Activated T-cell treated with anti-CD3 and anti-CD28 coated beads, Interleukin-2, amount 50 U/mL, for 4 hours (primary cell): Measurements from ENCODE around the gene RFX2. TPM values are rescaled to one million over a fixed set of nuclear protein-coding genes. Genes with fewer than 3 reads are reported as not detected.
A peak's percentile ranks its signal among the peaks of the same experiment; 100 is the strongest.
"Not testable (repeated sequence)": the region's sequence is repeated elsewhere in the genome, so short reads cannot be mapped to it uniquely, and the experiment has no call there.

Experiments used
- ATAC-seq, 2 donors: fragments of 200-7000 bp; cut with Tn5 transposase; one replicate each; pipeline ENCODE4 v1.10.0; 2021
- DNase-seq: peaks from one replicate; pipeline ENCODE4 v3.0.0-alpha.2; 2020
- H3K27me3 Mint-ChIP-seq: one replicate; pipeline ENCODE4 v1.8.0; 2021; ENCODE audit warnings: low read depth, mixed read lengths
- H3K36me3 Mint-ChIP-seq: one replicate; pipeline ENCODE4 v1.8.0; 2022; ENCODE audit warnings: mixed read lengths; ENCODE audit not compliant: insufficient read depth
- H3K4me1 Mint-ChIP-seq: one replicate; pipeline ENCODE4 v1.8.0; 2021; ENCODE audit warnings: low read depth, mixed read lengths
- H3K4me3 Mint-ChIP-seq: one replicate; pipeline ENCODE4 v1.8.0; 2021; ENCODE audit warnings: mild to moderate bottlenecking, moderate library complexity, mixed read lengths
- H3K9me3 Mint-ChIP-seq: one replicate; pipeline ENCODE4 v1.8.0; 2021; ENCODE audit warnings: mixed read lengths
- total RNA-seq, 3 donors: library from RNA; stranded (reverse); gene quantifications; one replicate each; pipeline ENCODE4 v1.2.1, GENCODE V29; 2021

RFX2 gene
- total RNA-seq, 3 donors from 2014 or later = 4.0 to 5.1 (median 4.0) TPM

- no peaks in the 10 kb centered on the region for H3K27me3 Mint-ChIP-seq
- no peaks in the 10 kb centered on the region for H3K36me3 Mint-ChIP-seq
- H3K9me3 Mint-ChIP-seq = no peaks in the 10 kb centered on the region
- H3K4me3 Mint-ChIP-seq = peak overlapping the region; percentile 65
- ATAC-seq = peak in 1 of 2 donors; percentile 28
- H3K4me1 Mint-ChIP-seq = peaks cover 8% of the 10 kb centered on the region
- no peak for DNase-seq
These were observed 120.0 kb downstream of the RFX2 start for GRCh38 chr19:5990289-5990797.

GRCh38 chr19:5989388-5990074 is 120.8 kb downstream of the RFX2 start:
- no peak for DNase-seq
- no peaks in the 10 kb centered on the region for H3K36me3 Mint-ChIP-seq
- no peak overlapping the region for H3K4me3 Mint-ChIP-seq
- ATAC-seq = no peak
- H3K4me1 Mint-ChIP-seq = peaks cover 8% of the 10 kb centered on the region
- no peaks in the 10 kb centered on the region for H3K9me3 Mint-ChIP-seq
- H3K27me3 Mint-ChIP-seq = no peaks in the 10 kb centered on the region

DNA sequence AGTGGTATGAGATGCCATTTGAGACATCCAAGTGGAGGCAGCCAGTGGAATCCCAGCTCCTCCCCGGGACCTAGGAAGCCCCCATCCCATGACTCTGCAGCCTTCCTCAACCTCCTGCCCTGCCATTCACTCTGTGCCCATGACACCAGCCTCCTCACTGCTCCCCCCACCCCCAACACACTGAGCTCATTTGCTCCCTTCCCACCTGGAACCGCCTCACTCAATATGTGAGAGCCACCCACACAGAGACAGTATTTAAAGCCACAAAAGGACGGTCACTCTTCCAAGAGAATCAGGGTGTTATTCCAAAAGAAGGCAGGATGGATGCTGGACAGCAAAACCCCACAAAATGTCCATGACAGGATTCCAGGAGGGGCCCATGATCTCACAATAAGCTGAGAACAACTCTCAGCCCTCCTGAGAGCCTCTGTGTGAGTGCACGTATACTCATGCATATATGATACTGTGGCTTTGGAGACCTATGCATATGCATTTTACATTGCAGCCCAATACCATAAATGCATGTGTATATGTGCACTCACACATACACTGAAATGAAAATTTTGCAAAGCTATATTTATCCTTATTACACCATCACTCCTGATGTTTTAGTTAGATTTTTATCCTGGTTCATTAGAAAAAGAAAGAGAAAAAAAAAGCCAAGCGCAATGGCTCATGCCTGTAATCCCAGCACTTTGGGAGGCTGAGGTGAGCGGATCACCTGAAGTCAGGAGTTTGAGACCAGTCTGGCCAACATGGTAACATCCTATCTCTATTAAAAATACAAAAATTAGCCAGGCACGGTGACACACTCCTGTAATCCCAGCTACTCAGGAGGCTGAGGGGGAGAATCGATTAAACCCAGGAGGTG is 121.5 kb downstream of the RFX2 start:
- Mint-ChIP-seq H3K27me3 (no peaks in the 10 kb centered on the region), H3K9me3 (no peaks in the 10 kb centered on the region), H3K36me3 (no peaks in the 10 kb centered on the region), H3K4me3 (no peak overlapping the region), H3K4me1 (peaks cover 11% of the 10 kb centered on the region)
- DNase-seq (no peak), ATAC-seq (no peak)

DNA sequence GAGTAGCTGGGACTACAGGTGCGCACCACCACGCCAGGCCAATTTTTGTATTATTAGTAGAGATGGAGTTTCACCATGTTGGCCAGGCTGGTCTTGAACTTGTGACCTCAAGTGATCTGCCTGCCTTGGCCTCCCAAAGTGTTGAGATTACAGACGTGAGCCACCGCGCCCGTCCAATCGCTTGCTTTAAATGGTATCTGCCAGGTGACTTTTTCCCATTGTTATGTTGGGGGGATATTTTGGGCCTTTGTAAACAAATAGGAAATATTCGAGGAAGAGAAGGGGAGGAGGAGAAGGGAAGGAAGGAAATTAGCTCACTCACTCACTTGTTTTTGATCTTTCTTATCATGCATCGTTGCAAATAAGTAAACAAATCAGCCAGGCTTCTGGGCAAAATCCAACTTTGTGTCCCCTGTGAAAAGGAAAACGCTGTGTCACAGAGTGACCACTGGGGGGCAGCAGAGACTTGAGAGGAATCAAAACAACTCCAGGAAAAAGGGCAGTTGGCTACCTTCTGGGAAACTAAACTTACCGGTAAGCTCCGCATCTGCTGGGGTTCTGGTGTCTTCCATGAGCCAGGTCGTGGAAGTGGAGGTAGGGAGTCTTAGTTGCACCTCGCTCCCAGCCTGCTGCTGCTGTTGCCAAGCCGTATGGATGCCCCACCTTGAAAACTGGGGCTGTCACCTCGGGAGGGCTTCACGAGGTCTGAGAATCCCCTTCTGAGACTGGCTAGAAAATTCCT is 123.1 kb downstream of the RFX2 start:
- DNase-seq (peak; percentile 68), ATAC-seq (peak; percentile 50 to 55)
- H3K4me3 Mint-ChIP-seq = peak overlapping the region; percentile 70

DNA sequence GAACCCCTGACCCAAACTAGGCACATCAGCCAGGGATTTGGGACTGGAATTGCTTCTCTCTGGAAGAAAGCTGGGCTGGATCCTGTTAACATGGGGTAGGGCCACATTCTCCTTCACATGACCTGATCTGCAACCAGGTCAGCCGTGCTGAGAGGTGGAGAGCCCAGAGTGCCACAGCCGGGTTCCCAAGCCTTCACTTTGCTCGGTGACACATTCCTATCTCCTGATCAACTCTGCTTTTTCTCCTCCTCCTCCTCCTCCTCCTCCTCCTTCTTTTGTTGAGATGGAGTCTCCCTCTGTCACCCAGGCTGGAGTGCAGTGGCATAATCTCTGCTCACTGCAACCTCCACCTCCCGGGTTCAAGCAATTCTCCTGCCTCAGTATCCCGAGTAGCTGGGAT is 124.5 kb downstream of the RFX2 start:
- not testable (repeated sequence) for H3K27me3 Mint-ChIP-seq, ATAC-seq, H3K36me3 Mint-ChIP-seq, H3K4me3 Mint-ChIP-seq, H3K9me3 Mint-ChIP-seq, DNase-seq
- peaks cover 21% of the 10 kb centered on the region for H3K4me1 Mint-ChIP-seq

More for the DNA sequence above, 123.1 kb downstream of the RFX2 start:
- Mint-ChIP-seq H3K36me3 (no peaks in the 10 kb centered on the region), H3K27me3 (no peaks in the 10 kb centered on the region), H3K4me1 (peaks cover 19% of the 10 kb centered on the region), H3K9me3 (no peaks in the 10 kb centered on the region)

DNA sequence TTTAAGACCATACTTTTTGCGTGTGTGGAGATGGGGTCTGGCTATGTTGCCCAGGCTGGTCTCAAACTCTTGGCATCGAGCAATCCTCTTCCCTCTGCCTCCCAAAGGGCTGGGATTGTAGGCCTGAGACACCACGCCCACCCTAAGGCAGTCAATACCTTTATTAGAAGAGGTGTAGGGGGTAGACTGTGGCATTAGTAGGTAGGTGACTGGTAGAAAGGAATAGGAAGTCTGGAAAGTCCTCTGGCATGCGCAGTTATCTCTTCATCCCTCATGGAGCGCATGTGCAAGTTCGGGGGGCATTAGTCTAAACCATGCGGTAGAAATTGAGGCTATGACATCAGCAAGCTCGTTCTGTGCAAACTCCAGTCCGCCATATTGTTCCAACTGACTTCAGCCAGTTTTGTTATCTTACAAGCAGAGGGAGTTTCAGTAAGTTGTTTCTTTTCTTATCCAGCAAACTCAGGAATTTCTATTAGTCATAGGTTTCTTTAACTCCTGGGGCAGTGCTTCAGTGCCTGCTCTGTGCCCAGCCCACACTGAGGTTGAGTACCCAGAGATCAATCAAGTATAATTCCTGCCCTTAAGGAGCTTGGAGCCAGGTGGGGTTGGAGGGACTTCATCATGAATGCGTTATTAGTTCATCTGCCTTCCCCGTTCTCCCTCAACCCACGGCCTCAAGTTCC is 125.1 kb downstream of the RFX2 start:
- H3K9me3 Mint-ChIP-seq = no peaks in the 10 kb centered on the region
- H3K4me1 Mint-ChIP-seq = peaks cover 21% of the 10 kb centered on the region
- no peak for ATAC-seq
- no peak overlapping the region for H3K4me3 Mint-ChIP-seq
- no peaks in the 10 kb centered on the region for H3K27me3 Mint-ChIP-seq
- no peaks in the 10 kb centered on the region for H3K36me3 Mint-ChIP-seq
- DNase-seq = no peak

- no peak for ATAC-seq
- Mint-ChIP-seq H3K4me3 (no peak overlapping the region), H3K27me3 (no peaks in the 10 kb centered on the region), H3K36me3 (no peaks in the 10 kb centered on the region), H3K4me1 (peaks cover 25% of the 10 kb centered on the region), H3K9me3 (no peaks in the 10 kb centered on the region)
- no peak for DNase-seq
These were observed 125.7 kb downstream of the RFX2 start for GRCh38 chr19:5984600-5984999.

DNA sequence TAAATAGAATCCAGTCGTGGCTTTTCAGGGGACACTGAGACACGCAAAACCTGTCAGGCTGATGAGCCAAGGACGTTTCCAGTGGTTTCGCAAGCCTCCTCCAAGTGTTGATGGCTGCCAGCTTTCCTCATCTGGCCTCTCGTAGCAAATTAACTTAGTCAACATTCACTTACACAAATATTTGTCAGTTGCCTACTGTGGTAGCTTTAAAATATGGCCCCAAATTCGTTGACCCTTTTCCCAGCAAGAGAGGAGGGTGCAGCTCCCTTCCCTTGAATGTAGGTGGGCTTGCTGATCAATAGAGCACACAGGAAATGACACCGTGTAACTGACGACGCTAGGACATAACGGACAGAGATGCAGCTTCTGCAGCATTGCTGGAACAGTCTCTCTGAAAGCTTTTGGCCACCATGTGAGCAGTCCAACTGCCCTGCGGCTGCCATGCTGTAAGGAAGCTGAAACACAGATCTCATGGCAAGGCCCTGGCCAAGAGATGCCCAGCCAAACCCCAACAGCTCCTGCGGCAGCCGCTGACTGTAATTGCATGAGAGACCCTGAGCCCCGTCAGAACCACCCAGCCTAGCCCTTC is 126.8 kb downstream of the RFX2 start:
- Mint-ChIP-seq H3K4me1 (peaks cover 31% of the 10 kb centered on the region), H3K9me3 (no peaks in the 10 kb centered on the region), H3K4me3 (no peak overlapping the region), H3K36me3 (no peaks in the 10 kb centered on the region), H3K27me3 (no peaks in the 10 kb centered on the region)
- ATAC-seq = no peak
- no peak for DNase-seq

DNA sequence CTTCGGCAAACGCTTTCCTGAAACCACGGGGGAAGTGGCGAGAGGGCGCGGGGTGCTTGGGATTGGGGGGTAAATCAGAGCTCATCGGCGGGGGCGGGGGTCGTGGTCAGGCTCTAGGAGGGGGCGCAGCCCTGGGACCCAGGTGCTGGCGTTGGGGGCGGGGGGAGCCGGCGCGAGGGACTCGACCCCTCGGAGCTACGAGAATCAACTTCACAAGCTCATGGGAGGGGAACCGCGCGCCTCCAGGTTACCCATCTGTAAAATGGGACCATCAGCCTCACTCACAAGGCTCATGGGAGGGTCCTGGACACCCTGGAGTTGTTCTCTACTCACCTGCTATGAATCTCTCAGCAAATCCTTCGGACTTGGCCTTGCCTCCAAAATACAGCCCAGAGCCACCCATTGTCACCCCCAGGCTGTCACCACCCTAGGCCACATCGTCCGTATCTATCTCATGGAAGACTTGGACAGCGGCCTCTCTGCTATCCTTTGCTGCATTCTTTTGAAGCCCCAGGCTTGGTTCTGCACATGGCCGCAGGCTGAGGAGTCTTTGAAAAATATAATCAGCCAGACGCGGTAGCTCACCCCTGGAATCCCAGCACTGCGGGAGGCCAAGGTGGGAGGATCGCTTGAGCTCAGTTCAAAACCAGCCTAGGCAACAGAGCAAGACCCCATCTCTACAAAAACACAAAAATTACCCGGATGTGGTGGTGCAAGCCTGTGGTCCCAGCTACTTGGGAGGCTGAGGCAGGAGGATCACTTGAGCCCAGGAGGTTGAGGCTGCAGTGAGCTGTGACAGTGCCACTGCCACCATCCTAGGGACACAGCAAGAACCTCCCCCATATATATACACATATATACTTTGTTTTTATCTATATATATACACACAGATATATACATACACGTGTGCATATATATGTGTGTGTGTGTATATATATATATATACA is 131.4 kb downstream of the RFX2 start:
- DNase-seq (no peak), ATAC-seq (no peak)
- Mint-ChIP-seq H3K4me3 (peak overlapping the region; percentile 98), H3K9me3 (no peaks in the 10 kb centered on the region), H3K36me3 (peaks cover 16% of the 10 kb centered on the region), H3K4me1 (peaks cover 59% of the 10 kb centered on the region), H3K27me3 (no peaks in the 10 kb centered on the region)

GRCh38 chr19:5977785-5978605 is 132.3 kb downstream of the RFX2 start, which contains the start of gene RANBP3:
Gene RANBP3 (minus strand): TSS chr19:5978140. CDS start chr19:5978082, 58 bp downstream.
- ATAC-seq (peak; percentile 90 to 91), DNase-seq (peak; percentile 97)
- Mint-ChIP-seq H3K4me3 (peak within 1 kb of the TSS; percentile 98), H3K4me1 (peaks cover 57% of the 10 kb centered on the region), H3K36me3 (peaks cover 16% of the 10 kb centered on the region), H3K27me3 (no peaks in the 10 kb centered on the region), H3K9me3 (no peaks in the 10 kb centered on the region)

DNA sequence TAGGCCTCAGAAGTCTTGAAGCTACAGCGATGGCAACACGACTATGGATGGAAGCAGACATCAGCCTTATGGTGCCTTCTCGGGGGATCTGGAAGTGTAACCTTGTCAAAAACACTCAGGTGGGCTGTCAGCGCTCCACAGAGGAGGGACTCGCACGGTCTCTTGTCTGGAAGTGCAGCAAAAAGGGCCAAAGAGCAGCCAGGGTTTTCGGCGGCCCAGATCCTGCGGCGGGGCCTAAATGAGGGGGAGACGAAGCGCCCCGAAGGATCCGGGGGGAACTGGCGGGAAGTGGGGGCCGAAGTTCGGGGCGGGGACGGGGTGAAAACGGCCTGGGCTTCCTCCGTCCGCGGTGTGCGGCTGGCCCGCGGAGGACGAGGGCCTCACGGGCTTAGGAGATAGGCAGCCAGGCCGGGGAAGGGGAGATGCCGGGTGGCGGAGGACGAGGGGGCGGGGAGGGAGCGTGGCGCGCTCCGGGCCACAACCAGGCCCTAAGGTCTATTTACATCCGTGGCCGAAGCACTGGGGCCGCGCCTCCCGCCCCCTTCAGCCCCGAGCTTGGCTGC is 133.0 kb downstream of the RFX2 start:
- H3K27me3 Mint-ChIP-seq = no peaks in the 10 kb centered on the region
- peak overlapping the region; percentile 98 for H3K4me3 Mint-ChIP-seq
- peak; percentile 4 to 7 for ATAC-seq
- DNase-seq = no peak
- H3K36me3 Mint-ChIP-seq = peaks cover 19% of the 10 kb centered on the region
- peaks cover 59% of the 10 kb centered on the region for H3K4me1 Mint-ChIP-seq
- H3K9me3 Mint-ChIP-seq = no peaks in the 10 kb centered on the region

DNA sequence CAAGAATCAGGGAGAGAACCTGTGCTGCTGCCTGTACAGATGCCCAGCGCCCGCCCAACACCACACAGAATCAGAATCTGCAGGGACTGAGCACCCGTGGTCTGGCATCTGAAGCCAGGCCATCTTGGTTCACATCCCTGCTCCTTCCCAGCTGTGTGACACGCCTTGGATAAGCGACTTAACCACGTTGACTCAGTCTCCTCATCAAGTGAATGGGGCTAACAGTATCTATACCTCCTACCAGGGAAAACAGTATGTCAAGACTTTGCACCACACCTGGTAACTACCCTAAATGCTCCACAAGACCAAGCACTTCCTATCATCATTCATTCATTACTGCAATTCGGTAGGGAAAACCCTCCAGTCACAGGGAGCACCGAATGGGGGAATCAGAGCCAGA is 133.5 kb downstream of the RFX2 start:
- no peak for ATAC-seq
- H3K36me3 Mint-ChIP-seq = peaks cover 23% of the 10 kb centered on the region
- no peaks in the 10 kb centered on the region for H3K27me3 Mint-ChIP-seq
- DNase-seq = no peak
- H3K9me3 Mint-ChIP-seq = no peaks in the 10 kb centered on the region
- peak overlapping the region; percentile 98 for H3K4me3 Mint-ChIP-seq
- H3K4me1 Mint-ChIP-seq = peaks cover 62% of the 10 kb centered on the region
